ENCODE data around the gene ISLR. TPM values are rescaled to one million over a fixed set of nuclear protein-coding genes. Genes with fewer than 3 reads are reported as not detected.

Gene ISLR
- total and polyA plus RNA-seq, 10 donors, result 13.4 to 69.4 (median 24.0) TPM

DNA sequence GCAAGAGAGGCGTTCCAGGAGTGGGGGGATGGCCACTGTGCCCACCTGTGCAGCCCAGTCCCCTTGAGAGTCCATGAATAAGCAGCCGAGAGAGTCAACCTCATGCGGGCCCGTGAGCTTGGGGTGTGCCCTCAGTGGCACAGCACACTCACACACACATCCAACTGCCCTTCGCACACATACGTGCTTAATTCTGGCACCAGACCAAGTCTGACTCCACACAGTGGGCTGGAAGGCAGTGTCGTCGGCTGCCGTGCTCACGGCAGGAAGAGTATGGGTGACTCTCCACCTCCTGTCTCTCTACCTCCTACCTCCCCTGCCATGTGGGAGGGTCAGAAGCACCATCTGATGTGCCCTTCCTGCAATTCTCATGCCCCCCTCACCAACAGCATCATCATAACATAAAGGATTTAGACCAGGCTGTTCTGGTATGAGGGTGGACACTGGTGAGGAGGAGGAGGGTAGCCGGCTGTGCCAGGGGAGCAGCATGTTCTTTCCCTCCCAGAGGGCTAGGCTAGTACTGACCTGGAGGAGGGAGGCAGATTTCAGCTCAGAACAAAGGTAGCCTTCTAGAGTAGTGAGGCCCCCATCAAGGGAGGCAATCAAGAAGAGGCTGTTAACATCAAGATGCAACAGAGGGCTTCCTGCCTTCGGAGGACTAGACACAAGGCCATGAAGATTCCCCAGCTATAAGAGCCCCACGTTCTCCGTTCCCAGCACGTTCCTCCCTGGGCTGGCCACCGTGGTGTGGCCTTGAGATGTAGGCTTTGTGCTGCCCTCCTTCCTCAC is 34.3 kb downstream of the ISLR start:
- H3K27ac ChIP-seq, result no peak overlapping the region
- WGBS, 5 donors, result 62 to 65% (median 64%) methylated on average over 12 to 16 of the region's 16 CpGs

DNA sequence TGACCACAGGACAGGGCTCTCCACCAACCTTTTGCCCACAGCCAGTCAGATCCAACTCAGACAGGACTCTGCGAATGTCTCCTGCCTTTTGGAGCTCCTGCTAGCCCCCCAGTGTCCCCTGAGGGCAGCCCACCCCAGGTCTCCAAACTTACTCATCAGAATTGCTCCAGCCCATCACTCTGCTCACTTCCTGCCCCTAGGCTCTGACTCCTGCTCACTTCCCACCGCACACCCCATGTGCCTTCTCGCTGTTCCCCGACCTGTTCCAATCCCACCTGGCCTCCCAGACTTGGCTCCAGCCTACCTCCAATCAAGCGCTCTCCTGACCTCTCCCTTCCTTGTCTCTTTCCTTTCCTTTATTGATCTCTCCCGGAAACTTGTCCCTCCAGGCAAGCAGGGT is 35.0 kb downstream of the ISLR start:
- peaks cover 0 to 42% (median 6%) of the 10 kb centered on the region in 6 donors for H3K4me1 ChIP-seq

More for the DNA sequence above, 34.3 kb downstream of the ISLR start:
- intact Hi-C loops (cut with DNase I; ENCODE audit: low total_unique reads), result no loop called here
- H3K4me3 ChIP-seq, result no peak overlapping the region
- H3K27me3 ChIP-seq (replicated peaks in 1 of 7), result peaks cover 0 to 15% (median 0%) of the 10 kb centered on the region in 7 donors
- H3K9me3 ChIP-seq, result no peaks in the 10 kb centered on the region
- no peak for DNase-seq
- no peak for TF ChIP-seq CTCF (IDR thresholded peaks at IDR 0.05 in 8 of 11, conservative IDR thresholded peaks at IDR 0.05 in 3 of 11)
- TF ChIP-seq POLR2AphosphoS5 (IDR thresholded peaks at IDR 0.05), result no peak
- TF ChIP-seq POLR2A (IDR thresholded peaks at IDR 0.05), result no peak
- no peaks in the 10 kb centered on the region for H3K36me3 ChIP-seq
- peaks cover 0 to 42% (median 6%) of the 10 kb centered on the region in 6 donors for H3K4me1 ChIP-seq

GRCh38 chr15:74208901-74209559 is 35.5 kb downstream of the ISLR start:
- Histone ChIP-seq H3K4me3 (no peak overlapping the region), H3K27ac (no peak overlapping the region), H3K4me1 (peaks cover 0 to 42% (median 6%) of the 10 kb centered on the region in 6 donors), H3K36me3 (no peaks in the 10 kb centered on the region), H3K9me3 (no peaks in the 10 kb centered on the region), H3K27me3 (replicated peaks in 1 of 7) (peaks cover 0 to 20% (median 0%) of the 10 kb centered on the region in 7 donors)
- intact Hi-C loops (cut with DNase I; ENCODE audit: low total_unique reads), result no loop called here
- WGBS, 5 donors, result 57 to 64% (median 62%) methylated on average over 11 of the region's 11 CpGs
- DNase-seq, result no peak
- TF ChIP-seq POLR2A (IDR thresholded peaks at IDR 0.05) (no peak), POLR2AphosphoS5 (IDR thresholded peaks at IDR 0.05) (no peak), CTCF (IDR thresholded peaks at IDR 0.05 in 8 of 11, conservative IDR thresholded peaks at IDR 0.05 in 3 of 11) (no peak)

More for the DNA sequence above, 35.0 kb downstream of the ISLR start:
- Histone ChIP-seq H3K4me3 (no peak overlapping the region), H3K27me3 (replicated peaks in 1 of 7) (peaks cover 0 to 15% (median 0%) of the 10 kb centered on the region in 7 donors), H3K27ac (no peak overlapping the region), H3K9me3 (no peaks in the 10 kb centered on the region), H3K36me3 (no peaks in the 10 kb centered on the region)
- DNase-seq, result no peak
- no peak for TF ChIP-seq POLR2A (IDR thresholded peaks at IDR 0.05)
- TF ChIP-seq POLR2AphosphoS5 (IDR thresholded peaks at IDR 0.05), result no peak
- no peak for TF ChIP-seq CTCF (IDR thresholded peaks at IDR 0.05 in 8 of 11, conservative IDR thresholded peaks at IDR 0.05 in 3 of 11)
- 80 to 89% (median 87%) methylated on average over 6 of the region's 6 CpGs for WGBS, 5 donors
- intact Hi-C loops (cut with DNase I; ENCODE audit: low total_unique reads), result no loop called here

DNA sequence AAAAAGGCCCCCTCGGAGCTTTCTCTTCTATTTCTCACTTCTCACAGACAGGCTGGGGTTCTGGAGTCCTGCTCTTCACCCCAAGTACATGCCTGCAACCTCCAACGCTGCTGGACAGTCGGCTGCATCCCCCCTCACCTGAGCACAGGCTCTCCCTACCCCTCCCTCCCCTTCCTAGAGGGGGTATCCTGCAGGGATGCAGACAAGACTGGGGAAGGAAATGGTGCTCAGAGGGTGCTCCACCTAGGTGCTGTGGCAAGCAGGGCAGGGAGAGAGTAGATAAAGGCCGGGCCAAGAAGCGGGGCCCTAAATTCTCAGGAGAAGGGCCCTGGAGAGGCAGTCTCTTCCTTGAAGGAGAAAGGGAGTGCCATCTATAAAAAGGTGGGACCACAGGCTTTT is 36.0 kb downstream of the ISLR start:
- TF ChIP-seq POLR2AphosphoS5 (IDR thresholded peaks at IDR 0.05), result no peak
- TF ChIP-seq POLR2A (IDR thresholded peaks at IDR 0.05), result no peak
- no peak for TF ChIP-seq CTCF (IDR thresholded peaks at IDR 0.05 in 8 of 11, conservative IDR thresholded peaks at IDR 0.05 in 3 of 11)
- Histone ChIP-seq H3K9me3 (no peaks in the 10 kb centered on the region), H3K4me1 (peaks cover 0 to 42% (median 6%) of the 10 kb centered on the region in 6 donors), H3K27me3 (replicated peaks in 1 of 7) (peaks cover 0 to 24% (median 0%) of the 10 kb centered on the region in 7 donors), H3K4me3 (no peak overlapping the region), H3K36me3 (no peaks in the 10 kb centered on the region), H3K27ac (no peak overlapping the region)
- 74 to 81% (median 78%) methylated on average over 5 of the region's 5 CpGs for WGBS, 5 donors
- DNase-seq, result no peak
- intact Hi-C loops (cut with DNase I; ENCODE audit: low total_unique reads), result no loop called here
